B cell (primary cell): ENCODE data around the gene ELP2. TPM values are rescaled to one million over a fixed set of nuclear protein-coding genes. Genes with fewer than 3 reads are reported as not detected.

Source experiments
- ATAC-seq: fragments of 200-7000 bp; cut with Tn5 transposase; one replicate; pipeline ENCODE4 v1.10.0; 2021; ENCODE audit warnings: low read depth, mild to moderate bottlenecking, moderate number of reproducible peaks, moderate library complexity
- CTCF ChIA-PET: fragments of 350-600 bp; sonication (Branson Sonifier 250); formaldehyde crosslinking; loops from one replicate; lab custom pipeline; 2021; ENCODE audit warnings: antibody characterized with exemption, inconsistent platforms; lab: Charles Lee
- POLR2A ChIA-PET: fragments of 350-600 bp; sonication (Branson Sonifier 250); formaldehyde crosslinking; loops from one replicate; lab custom pipeline; 2021; ENCODE audit warnings: antibody characterized with exemption; lab: Charles Lee
- DNase-seq: peaks from one replicate; pipeline ENCODE4 v3.0.0; 2013
- H2AFZ ChIP-seq: 2 replicates; pipeline ENCODE4 v1.6.1; 2012; ENCODE audit warnings: mild to moderate bottlenecking, low read depth, low read length; ENCODE audit not compliant: insufficient read depth, poor library complexity, severe bottlenecking
- H3K27ac ChIP-seq, 2 donors: 1 replicate in 1 of 2; 2 replicates in 1 of 2; pipeline ENCODE4 v1.5.1; 2012 to 2013; ENCODE audit warnings: low read length in 2 of 2, mild to moderate bottlenecking in 2 of 2, moderate library complexity in 1 of 2
- H3K27me3 ChIP-seq, 4 experiments: fragments of 200-600 bp in 1 of 4; sonication (generic) in 1 of 4; replicated peaks in 1 of 4; 1 replicate in 2 of 4; 2 replicates in 2 of 4; pipeline versions ENCODE4 v1.6.1 to v1.7.0; 2013 to 2016; ENCODE audit warnings: low read length in 3 of 4, mild to moderate bottlenecking in 2 of 4, mixed read lengths in 1 of 4, moderate library complexity in 1 of 4; ENCODE audit not compliant: insufficient read depth in 4 of 4, control insufficient read depth in 3 of 4; ENCODE audit errors: control extremely low read depth in 1 of 4
- H3K36me3 ChIP-seq, 2 experiments: replicated peaks in 1 of 2; 1 replicate in 1 of 2; 2 replicates in 1 of 2; pipeline versions ENCODE4 v1.6.1 to v1.7.1; 2013; ENCODE audit warnings: low read length in 1 of 2; ENCODE audit not compliant: insufficient read depth in 2 of 2, control insufficient read depth in 1 of 2; ENCODE audit errors: control extremely low read depth in 1 of 2, extremely low read depth in 1 of 2
- H3K4me1 ChIP-seq, 2 donors: fragments of 200-600 bp in 1 of 2; sonication (generic) in 1 of 2; 1 replicate in 1 of 2; 2 replicates in 1 of 2; pipeline versions ENCODE4 v1.5.1 to v1.6.1; 2013 to 2017; ENCODE audit warnings: low read length in 2 of 2; ENCODE audit not compliant: control insufficient read depth in 2 of 2, insufficient read depth in 2 of 2
- H3K4me2 ChIP-seq: replicated peaks from 2 replicates; pipeline ENCODE3; 2012; ENCODE audit warnings: mild to moderate bottlenecking, low read depth, low read length; ENCODE audit not compliant: poor library complexity, severe bottlenecking
- H3K4me3 ChIP-seq, 5 experiments: fragments of 200-600 bp in 1 of 5; sonication (generic) in 1 of 5; 1 replicate in 3 of 5; 2 replicates in 2 of 5; pipeline versions ENCODE4 v1.5.1 to v1.7.0; 2011 to 2016; ENCODE audit warnings: low read length in 4 of 5, mild to moderate bottlenecking in 4 of 5, low read depth in 2 of 5, control low read depth in 1 of 5, moderate library complexity in 1 of 5; ENCODE audit not compliant: insufficient read depth in 1 of 5; ENCODE audit errors: control extremely low read depth in 1 of 5, extremely low read depth in 1 of 5
- H3K79me2 ChIP-seq: fragments of 200-600 bp; sonication (generic); one replicate; pipeline ENCODE4 v1.6.0; 2016; ENCODE audit warnings: low read length; ENCODE audit not compliant: control insufficient read depth, insufficient read depth
- H3K9ac ChIP-seq: fragments of 200-600 bp; sonication (generic); 2 replicates; pipeline ENCODE4 v1.6.1; 2017; ENCODE audit warnings: mild to moderate bottlenecking, low read length, moderate library complexity
- H3K9me3 ChIP-seq, 3 donors: one replicate each; pipeline versions ENCODE4 v1.6.1 to v1.7.1; 2013; ENCODE audit warnings: low read length in 2 of 3; ENCODE audit not compliant: control insufficient read depth in 2 of 3, insufficient read depth in 1 of 3; ENCODE audit errors: control extremely low read depth in 1 of 3
- H4K20me1 ChIP-seq: 2 replicates; pipeline ENCODE4 v1.6.0; 2012; ENCODE audit warnings: mild to moderate bottlenecking, low read length; ENCODE audit not compliant: insufficient read depth, control insufficient read depth, poor library complexity, severe bottlenecking
- H3K27ac Mint-ChIP-seq: one replicate; pipeline ENCODE4 v1.8.0; 2021; ENCODE audit warnings: mixed read lengths
- H3K27me3 Mint-ChIP-seq: one replicate; pipeline ENCODE4 v1.8.0; 2021; ENCODE audit warnings: mixed read lengths
- H3K4me1 Mint-ChIP-seq: one replicate; pipeline ENCODE4 v1.8.0; 2021; ENCODE audit warnings: mixed read lengths
- H3K4me3 Mint-ChIP-seq: one replicate; pipeline ENCODE4 v1.8.0; 2021; ENCODE audit warnings: mixed read lengths
- H3K9me3 Mint-ChIP-seq: one replicate; pipeline ENCODE4 v1.8.0; 2022; ENCODE audit warnings: mixed read lengths; ENCODE audit not compliant: insufficient read depth
- CTCF ChIP-seq: fragments of 200-600 bp; IDR thresholded peaks from one replicate; pipeline ENCODE4 v1.8.0; 2022; ENCODE audit warnings: antibody characterized with exemption, mild to moderate bottlenecking
- EZH2 ChIP-seq: IDR thresholded peaks from 2 replicates; pipeline ENCODE4 v1.6.1; 2012; ENCODE audit warnings: borderline replicate concordance, low read depth, mild to moderate bottlenecking, moderate library complexity, low read length; ENCODE audit not compliant: insufficient read depth, poor library complexity, severe bottlenecking
- WGBS: methylation state at CpG from one replicate; pipeline ENCODE4 v1.1.5; 2013; ENCODE audit warnings: missing lambda C conversion rate; ENCODE audit not compliant: insufficient coverage; 5-methylcytosine and 5-hydroxymethylcytosine counted together
- intact Hi-C: fragments of 100-400 bp; cut with micrococcal nuclease; formaldehyde crosslinking; loops from one replicate; pipeline ENCODE4 v1.10.0; 2022
- polyA plus RNA-seq: library from polyadenylated mRNA; depleted of rRNA; stranded (reverse); fragments of >200 nt; gene quantifications from 2 replicates; pipeline ENCODE4 v1.2.3, GENCODE V29; 2012
- total RNA-seq, 2 donors: library from RNA; stranded (reverse); fragments of 120-200 nt in 1 of 2; gene quantifications; 1 replicate in 1 of 2; 2 replicates in 1 of 2; pipeline versions ENCODE4 v1.2.3 to v1.2.4, GENCODE V29; 2013 to 2022

Gene ELP2
- total and polyA plus RNA-seq, 2 donors (not counting 1 experiment from before 2014, with no cell fraction given): 45.7 to 137 TPM

GRCh38 chr18:36126668-36127067 is 3.0 kb upstream of the ELP2 start:
- POLR2A ChIA-PET: interaction anchor here (0.6 kb wide), 1 partner anchor 151 kb away, joined by 3 read pairs; no protein-coding TSS in a partner anchor
- no peaks in the 10 kb centered on the region for H3K9me3 Mint-ChIP-seq
- 90% methylated on average over 2 of the region's 8 CpGs for WGBS
- Histone ChIP-seq H3K4me2 (no peak overlapping the region), H3K4me1 (peaks cover 21 to 24% of the 10 kb centered on the region in 2 donors), H3K4me3 (no peak overlapping the region), H3K27me3 (no peaks in the 10 kb centered on the region), H3K27ac (no peak overlapping the region), H3K9me3 (no peaks in the 10 kb centered on the region), H3K36me3 (peaks cover 0 to 21% of the 10 kb centered on the region in 2 experiments), H3K79me2 (peaks cover 36% of the 10 kb centered on the region), H3K9ac (no peak overlapping the region), H2AFZ (no peak overlapping the region), H4K20me1 (peaks cover 11% of the 10 kb centered on the region)
- peaks cover 34% of the 10 kb centered on the region for H3K4me1 Mint-ChIP-seq
- DNase-seq (no peak), ATAC-seq (no peak)
- CTCF ChIA-PET: interaction anchor here (1.3 kb wide), 1 partner anchor 29 kb away, joined by 3 read pairs; no protein-coding TSS in a partner anchor
- no peak overlapping the region for H3K27ac Mint-ChIP-seq
- no peaks in the 10 kb centered on the region for H3K27me3 Mint-ChIP-seq
- H3K4me3 Mint-ChIP-seq: peak overlapping the region; percentile 40
- intact Hi-C loops: no loop called here
- TF ChIP-seq CTCF (no peak), EZH2 (no peak)

GRCh38 chr18:36127836-36128529 is 1.7 kb upstream of the ELP2 start:
- TF ChIP-seq EZH2 (no peak), CTCF (no peak)
- H3K9me3 ChIP-seq: no peaks in the 10 kb centered on the region
- peak overlapping the region; percentile 94 for H3K4me3 Mint-ChIP-seq
- H3K4me1 Mint-ChIP-seq: peaks cover 46% of the 10 kb centered on the region
- peak overlapping the region; percentile 88 for H3K4me2 ChIP-seq
- POLR2A ChIA-PET: interaction anchor here (0.8 to 1.6 kb wide), 4 partner anchors 8 to 54 kb away, joined by 3 to 6 read pairs (median 4); no protein-coding TSS in a partner anchor
- H3K4me3 ChIP-seq: peak overlapping the region; percentile 81 to 98 (median 90)
- H2AFZ ChIP-seq: peak overlapping the region; percentile 98
- DNase-seq (peak; percentile 24), ATAC-seq (no peak)
- H3K9ac ChIP-seq: peak overlapping the region; percentile 92
- intact Hi-C loops: loop anchor here (2.0 kb wide), 1 partner anchor 539 kb away; no protein-coding TSS in a partner anchor
- peaks cover 24% of the 10 kb centered on the region for H4K20me1 ChIP-seq
- no peaks in the 10 kb centered on the region for H3K27me3 ChIP-seq
- H3K79me2 ChIP-seq: peaks cover 49% of the 10 kb centered on the region
- H3K9me3 Mint-ChIP-seq: no peaks in the 10 kb centered on the region
- H3K27me3 Mint-ChIP-seq: no peaks in the 10 kb centered on the region
- CTCF ChIA-PET: interaction anchor here (1.5 to 2.4 kb wide), 3 partner anchors 22 to 111 kb away, joined by 3 to 6 read pairs (median 6); no protein-coding TSS in a partner anchor
- no peak overlapping the region for H3K27ac ChIP-seq
- peaks cover 0 to 9% of the 10 kb centered on the region in 2 experiments for H3K36me3 ChIP-seq
- WGBS: 75% methylated on average over 5 of the region's 15 CpGs
- peak overlapping the region; percentile 98 for H3K27ac Mint-ChIP-seq
- peaks cover 34 to 36% of the 10 kb centered on the region in 2 donors for H3K4me1 ChIP-seq
